IPS-NIHi7 (cell line): ENCODE data around the gene LSMEM2.
"Not testable (repeated sequence)": the region's sequence is repeated elsewhere in the genome, so short reads cannot be mapped to it uniquely, and the experiment has no call there.

Source experiments
- DNase-seq: peaks from one replicate; pipeline ENCODE4 v3.0.0; 2012; ENCODE audit warnings: mixed read lengths; ENCODE audit errors: extremely low spot score

Gene LSMEM2

GRCh38 chr3:50245831-50246516 lies 32.9 kb upstream of the LSMEM2 start:
- DNase-seq, result peak; percentile 83

- DNase-seq, result no peak
These were observed 32.4 kb upstream of the LSMEM2 start for GRCh38 chr3:50246517-50246954.

DNA sequence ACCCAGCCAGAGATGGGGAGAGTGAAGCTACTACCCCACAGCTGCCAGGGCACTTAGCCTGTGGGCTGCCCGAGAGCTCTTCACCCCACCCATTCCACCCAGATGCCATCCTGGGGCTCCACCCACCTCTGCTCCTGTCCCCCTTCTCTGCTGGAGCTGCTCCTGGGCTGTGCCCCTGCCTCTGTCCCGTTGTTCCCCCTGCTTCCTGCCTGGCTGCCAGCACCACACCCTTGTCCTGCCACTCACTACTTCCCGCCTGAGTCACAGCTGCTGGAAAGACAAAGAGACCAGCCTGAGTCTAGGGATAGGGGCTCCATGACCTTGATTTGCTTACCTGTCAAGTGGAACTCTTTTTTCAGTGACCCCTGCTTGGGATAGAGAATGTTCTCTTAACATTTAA lies 30.5 kb upstream of the LSMEM2 start:
- DNase-seq, result no peak

DNA sequence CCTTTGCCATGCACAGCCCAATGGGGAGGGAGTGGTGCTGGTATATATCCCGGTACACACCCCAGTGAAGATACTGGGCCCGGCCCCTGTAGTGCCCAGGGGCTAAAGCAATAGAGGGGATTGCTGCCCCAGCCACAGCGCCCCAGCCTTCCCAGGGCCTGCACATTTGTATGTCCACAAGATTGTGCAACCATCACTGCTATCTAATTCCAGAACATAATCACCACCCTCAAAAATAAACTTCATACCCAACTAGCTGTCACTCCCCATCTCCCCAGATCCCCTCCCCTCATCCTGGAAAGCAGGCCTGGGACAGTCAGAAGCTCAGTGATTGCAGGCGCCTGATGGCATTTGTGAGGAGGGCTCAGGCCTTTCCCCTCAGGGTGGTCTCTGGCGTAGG lies 29.4 kb upstream of the LSMEM2 start:
- no peak for DNase-seq

DNA sequence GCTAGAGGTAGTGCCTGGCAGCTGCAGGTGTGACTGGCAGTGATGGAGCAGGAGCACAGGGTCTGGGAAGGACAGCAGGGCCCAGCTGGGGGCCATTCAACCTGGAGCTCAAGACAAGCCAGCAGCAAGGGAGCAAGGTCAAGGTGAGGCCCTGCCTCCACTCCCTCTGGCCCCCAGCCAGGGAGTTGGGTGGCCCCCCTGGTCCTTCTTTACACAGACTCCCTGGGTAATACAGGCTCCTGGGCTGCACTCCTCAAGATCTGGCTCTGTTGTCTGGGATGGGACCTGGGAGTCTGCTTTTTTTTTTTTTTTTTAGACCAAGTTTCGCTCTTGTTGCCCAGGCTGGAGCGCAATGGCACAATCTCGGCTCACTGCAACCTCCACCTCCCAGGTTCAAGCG lies 28.4 kb upstream of the LSMEM2 start:
- DNase-seq, result no peak

DNA sequence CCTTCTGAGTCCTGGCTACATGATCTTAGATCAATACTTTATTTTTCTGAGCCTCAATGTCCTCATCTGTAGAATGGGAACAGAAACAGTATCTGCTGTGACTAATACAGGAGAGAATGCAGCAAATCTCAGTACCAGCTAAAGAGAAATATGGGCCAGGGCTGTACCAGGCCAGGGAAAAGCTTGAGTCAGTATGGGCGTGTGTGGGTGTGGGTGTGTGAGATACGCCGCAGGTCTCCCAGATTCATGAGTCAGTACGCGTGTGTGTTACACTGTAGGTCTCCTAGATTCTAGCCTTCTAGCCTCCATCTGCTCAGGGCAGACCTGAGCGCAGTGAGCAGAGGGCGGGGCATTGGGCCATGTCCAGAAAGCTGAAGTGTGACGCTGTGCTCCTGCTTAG lies 27.7 kb upstream of the LSMEM2 start:
- no peak for DNase-seq

- no peak for DNase-seq
These were observed 24.2 kb upstream of the LSMEM2 start for GRCh38 chr3:50254577-50255250.

- DNase-seq, result no peak
These were observed 23.7 kb upstream of the LSMEM2 start for GRCh38 chr3:50255251-50255615.

- DNase-seq, result peak; percentile 58
These were observed 21.7 kb upstream of the LSMEM2 start for GRCh38 chr3:50256978-50257890.

DNA sequence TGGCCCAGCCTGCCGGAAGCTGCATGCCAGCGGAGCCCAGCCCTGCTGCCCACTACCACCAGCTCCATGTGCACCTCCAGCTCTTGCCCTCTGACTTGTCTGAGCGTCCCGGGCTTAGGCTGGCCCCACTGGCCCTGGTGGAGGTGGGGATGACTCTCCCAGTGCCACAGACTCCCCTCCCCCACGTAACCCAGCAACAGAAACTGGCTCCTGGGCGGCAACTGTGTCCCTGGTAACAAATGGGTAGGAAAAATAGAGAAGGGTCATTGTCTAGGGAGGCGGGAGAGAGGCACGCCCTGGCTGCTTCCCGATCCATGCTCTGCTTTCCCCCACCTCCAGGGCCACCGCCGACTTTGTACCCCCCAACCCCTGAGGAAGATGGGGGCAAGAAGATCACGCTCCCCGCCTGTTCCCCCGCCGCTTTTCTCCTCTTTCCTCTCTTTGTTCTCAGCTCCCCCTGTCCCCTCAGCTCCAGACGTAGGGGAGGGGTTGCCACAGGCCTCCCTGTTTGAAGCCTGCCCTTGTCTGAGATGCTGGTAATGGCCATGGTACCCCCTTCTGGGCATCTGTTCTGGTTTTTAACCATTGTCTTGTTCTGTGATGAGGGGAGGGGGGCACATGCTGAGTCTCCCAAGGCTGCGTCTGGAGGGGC lies 20.7 kb upstream of the LSMEM2 start:
- DNase-seq, result no peak

DNA sequence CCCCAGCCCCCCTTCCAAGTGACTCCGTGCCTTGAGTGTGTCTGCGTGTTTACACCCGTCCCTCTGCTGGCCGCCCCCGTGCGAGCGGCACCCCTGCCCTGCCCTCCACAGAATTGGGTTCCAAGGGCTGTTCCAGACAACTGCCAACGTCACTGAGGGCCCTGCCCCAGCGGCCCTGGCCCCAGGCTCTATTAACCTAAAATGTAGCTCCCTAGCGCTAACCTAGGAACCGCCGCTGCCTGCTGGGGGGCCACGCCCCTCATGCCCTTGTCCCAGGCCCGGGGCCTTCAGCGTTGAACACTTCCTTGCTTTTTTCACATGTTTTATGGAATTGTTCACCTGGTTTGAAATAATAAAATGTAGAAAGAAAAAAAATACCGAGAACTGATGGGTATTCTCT lies 19.9 kb upstream of the LSMEM2 start:
- DNase-seq, result no peak

DNA sequence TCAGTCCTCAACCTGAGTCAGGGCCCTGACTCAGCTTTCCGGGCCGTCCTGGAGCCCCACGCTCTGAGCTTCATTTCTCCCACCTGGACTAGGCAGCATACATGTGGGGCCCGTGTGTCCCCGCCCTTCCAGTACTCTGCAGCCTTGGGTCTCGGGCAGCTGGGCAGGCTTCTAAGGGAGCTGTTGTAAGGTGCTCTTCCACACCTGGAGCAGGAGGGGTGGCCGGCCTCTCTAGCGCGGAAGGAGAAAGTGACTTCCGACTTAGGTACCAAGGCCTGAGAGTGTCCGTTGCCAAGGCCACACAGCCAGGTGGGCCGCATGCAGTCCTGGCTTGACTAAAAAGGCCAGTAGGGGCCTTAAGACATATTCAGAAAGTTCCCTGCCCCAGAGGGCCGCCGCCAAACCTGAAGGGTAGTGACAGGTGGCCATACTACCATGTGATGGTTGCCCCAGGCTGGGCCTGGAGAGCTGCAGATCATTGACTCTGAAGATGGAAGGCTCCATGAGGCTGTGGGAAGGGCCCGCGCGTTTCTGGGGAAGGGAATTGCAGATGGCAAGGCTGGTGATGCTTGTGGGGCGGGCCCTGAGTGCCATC lies 19.4 kb upstream of the LSMEM2 start:
- DNase-seq, result no peak

- DNase-seq, result peak; percentile 91
These were observed 18.6 kb upstream of the LSMEM2 start for GRCh38 chr3:50260027-50260941.

- no peak for DNase-seq
These were observed 17.9 kb upstream of the LSMEM2 start for GRCh38 chr3:50260942-50261441.

- no peak for DNase-seq
These were observed 17.4 kb upstream of the LSMEM2 start for GRCh38 chr3:50261505-50261904.

DNA sequence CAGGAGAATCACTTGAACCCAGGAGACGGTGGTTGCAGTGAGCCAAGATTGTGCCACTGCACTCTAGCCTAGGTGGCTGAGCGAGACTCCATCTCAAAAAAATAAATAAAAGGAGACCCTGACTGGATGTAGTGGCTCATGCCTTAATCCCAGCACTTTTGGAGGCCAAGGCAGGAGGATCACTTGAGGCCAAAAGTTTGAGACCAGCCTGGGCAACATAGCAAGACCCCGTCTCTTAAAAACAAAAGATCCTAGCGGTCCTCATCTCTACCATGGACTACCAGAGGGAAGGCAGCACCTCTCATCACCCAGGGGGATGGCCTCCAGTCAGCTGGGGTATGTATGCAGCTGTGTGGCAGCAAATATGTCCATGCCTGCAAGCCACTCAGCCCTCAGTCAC lies 16.7 kb upstream of the LSMEM2 start:
- DNase-seq, result not testable (repeated sequence)

DNA sequence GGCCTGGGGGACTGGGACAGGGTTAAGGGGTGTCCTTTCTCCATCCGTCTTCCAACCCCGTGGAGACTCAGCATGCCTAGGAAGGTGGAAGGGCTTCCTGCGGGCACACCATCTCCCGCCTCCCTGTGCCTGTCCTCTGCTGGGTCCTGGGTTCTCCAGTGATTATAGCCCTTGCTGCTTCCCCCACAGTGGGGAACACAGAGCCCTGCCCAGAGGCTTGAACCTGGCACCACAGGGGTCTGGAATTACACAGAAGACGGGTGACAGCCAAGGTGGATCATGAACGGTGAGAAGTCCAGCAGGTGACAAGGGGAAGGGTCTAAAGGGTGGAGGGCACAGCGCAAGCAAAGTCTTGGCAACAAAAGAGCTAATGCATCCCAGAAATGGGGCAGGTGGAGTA lies 16.1 kb upstream of the LSMEM2 start:
- DNase-seq, result no peak

GRCh38 chr3:50263478-50264382 lies 15.2 kb upstream of the LSMEM2 start:
- no peak for DNase-seq

- DNase-seq, result peak; percentile 83
These were observed 14.4 kb upstream of the LSMEM2 start for GRCh38 chr3:50264383-50264963.
